SK-N-SH (cell line): ENCODE measurements around the gene ATP6V1B1. TPM values are rescaled to one million over a fixed set of nuclear protein-coding genes. Genes with fewer than 3 reads are reported as not detected.

Source experiments
- CTCF ChIA-PET: fragments of 300-600, 350-600 bp; formaldehyde crosslinking; extraction: SDS; loops from one replicate; lab custom pipeline; 2021; lab: Yijun Ruan, JAX
- POLR2A ChIA-PET: fragments of 350-600 bp; sonication (Branson Sonifier 250); formaldehyde crosslinking; extraction: SDS; loops from one replicate; lab custom pipeline; 2020; ENCODE audit warnings: antibody characterized with exemption, inconsistent platforms; lab: Yijun Ruan, JAX
- DNase-seq: peaks from one replicate; pipeline ENCODE4 v3.0.0; 2012
- H2AFZ ChIP-seq: fragments of 200-600 bp; sonication (generic); 2 replicates; pipeline ENCODE4 v1.8.1; 2016; ENCODE audit warnings: antibody characterized with exemption, mild to moderate bottlenecking, low read depth
- H3F3A ChIP-seq: fragments of 200-600 bp; sonication (generic); replicated peaks from 2 replicates; pipeline ENCODE3; 2016; ENCODE audit warnings: antibody characterized with exemption, mild to moderate bottlenecking; ENCODE audit not compliant: insufficient read depth
- H3K27ac ChIP-seq, 2 experiments: fragments of 200-500 bp in 1 of 2; fragments of 200-600 bp in 1 of 2; sonication (Bioruptor generic) in 1 of 2; sonication (generic), shearing (Covaris generic) in 1 of 2; 2 replicates each; pipeline versions ENCODE4 v1.5.1 to v1.6.1; 2014 to 2016; ENCODE audit warnings: low read depth in 2 of 2, inconsistent platforms in 1 of 2, low read length in 1 of 2, mild to moderate bottlenecking in 1 of 2, mixed read lengths in 1 of 2
- H3K27me3 ChIP-seq: fragments of 200-600 bp; sonication (generic), shearing (Covaris generic); 2 replicates; pipeline ENCODE4 v1.6.1; 2016; ENCODE audit warnings: mixed run types; ENCODE audit not compliant: insufficient read depth
- H3K36me3 ChIP-seq, 2 experiments: fragments of 200-500 bp in 1 of 2; fragments of 200-600 bp in 1 of 2; sonication (Bioruptor generic) in 1 of 2; sonication (generic) in 1 of 2; replicated peaks in 1 of 2; 2 replicates each; pipeline versions ENCODE3 to v1.5.1; 2014 to 2016; ENCODE audit warnings: low read length in 1 of 2, mild to moderate bottlenecking in 1 of 2; ENCODE audit not compliant: insufficient read depth in 2 of 2, control insufficient read depth in 1 of 2
- H3K4me1 ChIP-seq, 2 experiments: fragments of 200-500 bp in 1 of 2; fragments of 200-600 bp in 1 of 2; sonication (Bioruptor generic) in 1 of 2; sonication (generic), shearing (Covaris generic) in 1 of 2; 2 replicates each; pipeline versions ENCODE4 v1.5.1 to v1.6.1; 2014 to 2016; ENCODE audit warnings: low read depth in 1 of 2, low read length in 1 of 2, mixed run types in 1 of 2; ENCODE audit not compliant: insufficient read depth in 2 of 2, control insufficient read depth in 1 of 2
- H3K4me2 ChIP-seq: fragments of 200-600 bp; sonication (generic), shearing (Covaris generic); 2 replicates; pipeline ENCODE4 v1.6.1; 2017; ENCODE audit warnings: mixed run types
- H3K4me3 ChIP-seq, 2 experiments: fragments of 200-500 bp in 1 of 2; fragments of 200-600 bp in 1 of 2; sonication (Bioruptor generic) in 1 of 2; sonication (generic), shearing (Covaris generic) in 1 of 2; 2 replicates each; pipeline versions ENCODE4 v1.5.1 to v1.8.1; 2014 to 2016; ENCODE audit warnings: low read depth in 2 of 2, inconsistent platforms in 1 of 2, low read length in 1 of 2, mild to moderate bottlenecking in 1 of 2, mixed read lengths in 1 of 2, moderate library complexity in 1 of 2
- H3K79me2 ChIP-seq: fragments of 200-600 bp; sonication (generic); 2 replicates; pipeline ENCODE4 v1.8.1; 2017; ENCODE audit warnings: mild to moderate bottlenecking; ENCODE audit not compliant: insufficient read depth
- H3K9ac ChIP-seq: fragments of 200-600 bp; sonication (generic); 2 replicates; pipeline ENCODE4 v1.6.1; 2017; ENCODE audit warnings: mixed run types
- H3K9me2 ChIP-seq: fragments of 200-600 bp; sonication (generic); 2 replicates; pipeline ENCODE4 v1.6.1; 2017; ENCODE audit warnings: mixed run types
- H3K9me3 ChIP-seq: fragments of 200-600 bp; sonication (generic); 2 replicates; pipeline ENCODE4 v1.6.1; 2017; ENCODE audit warnings: mixed run types, mild to moderate bottlenecking, moderate library complexity
- H4K20me1 ChIP-seq: fragments of 200-600 bp; sonication (generic); 2 replicates; pipeline ENCODE4 v1.6.1; 2017; ENCODE audit warnings: mild to moderate bottlenecking, mixed run types; ENCODE audit not compliant: insufficient read depth
- IRF3 ChIP-seq: fragments of 150-350 bp; IDR thresholded peaks from 2 replicates; pipeline ENCODE4 v1.6.1; 2016; ENCODE audit warnings: mild to moderate bottlenecking, low read depth, low read length
- NFIC ChIP-seq: IDR thresholded peaks from 2 replicates; pipeline ENCODE4 v1.4.0; 2012; ENCODE audit warnings: borderline replicate concordance
- SMC3 ChIP-seq: IDR thresholded peaks from 2 replicates; pipeline ENCODE4 v1.6.1; 2012; ENCODE audit warnings: low read depth, low read length, improper control_type of control experiment
- TEAD4 ChIP-seq: IDR thresholded peaks from 2 replicates; pipeline ENCODE4 v1.4.0; 2012; ENCODE audit warnings: mild to moderate bottlenecking, borderline replicate concordance; ENCODE audit not compliant: insufficient read depth
- USF2 ChIP-seq: fragments of 150-350 bp; IDR thresholded peaks from 2 replicates; pipeline ENCODE4 v1.6.1; 2017; ENCODE audit warnings: antibody characterized with exemption, low read length, low read depth, borderline replicate concordance
- WGBS: methylation state at CpG from one replicate; pipeline ENCODE4 v1.1.6; 2017; ENCODE audit warnings: low lambda C conversion rate; 5-methylcytosine and 5-hydroxymethylcytosine counted together
- polyA plus RNA-seq, 3 experiments: library from polyadenylated mRNA; depleted of rRNA; stranded (reverse); fragments of >200 nt; gene quantifications; 2 replicates each; pipeline ENCODE4 v1.2.3, GENCODE V29; 2012
- TF ChIP-seq, protein P1 (sequence below): IDR thresholded peaks from 2 replicates; pipeline ENCODE4 v1.4.0; 2012; ENCODE audit warnings: low read depth
- TF ChIP-seq, protein P2 (sequence below): fragments of 200-600 bp; sonication (generic); IDR thresholded peaks from 2 replicates; pipeline ENCODE4 v1.6.1; 2017; ENCODE audit warnings: antibody characterized with exemption, mild to moderate bottlenecking, moderate library complexity

The ATP6V1B1 gene
- polyA plus RNA-seq, 1 of the 3 experiments (the other 2 are of a cell fraction) = 4.9 TPM

GRCh38 chr2:70991742-70992141 lies 56.0 kb downstream of the ATP6V1B1 start:
- H3K4me3 ChIP-seq = no peak overlapping the region
- WGBS = 95% methylated on average over 9 of the region's 9 CpGs
- H3K27me3 ChIP-seq = no peaks in the 10 kb centered on the region
- H3K9me2 ChIP-seq = no peaks in the 10 kb centered on the region
- H3K9me3 ChIP-seq = no peaks in the 10 kb centered on the region
- DNase-seq = no peak
- H3K36me3 ChIP-seq = peaks cover 0 to 47% of the 10 kb centered on the region in 2 experiments
- H3K27ac ChIP-seq = no peak overlapping the region
- TF ChIP-seq TEAD4 = no peak
- H3K9ac ChIP-seq = no peak overlapping the region
- H3K79me2 ChIP-seq = peaks cover 31% of the 10 kb centered on the region
- no peak overlapping the region for H2AFZ ChIP-seq
- H3K4me2 ChIP-seq = no peak overlapping the region
- peaks cover 9 to 14% of the 10 kb centered on the region in 2 experiments; a peak in 1 of 4 replicates for H3K4me1 ChIP-seq
- H3F3A ChIP-seq = no peaks in the 10 kb centered on the region
- CTCF ChIA-PET = interaction anchor here (1.1 to 1.3 kb wide), 4 partner anchors 10 to 120 kb away, joined by 3 to 5 read pairs (median 3); no protein-coding TSS in a partner anchor
- POLR2A ChIA-PET = no interaction called here
- H4K20me1 ChIP-seq = peaks cover 8% of the 10 kb centered on the region; the same call in 1 of the 2 replicates

DNA sequence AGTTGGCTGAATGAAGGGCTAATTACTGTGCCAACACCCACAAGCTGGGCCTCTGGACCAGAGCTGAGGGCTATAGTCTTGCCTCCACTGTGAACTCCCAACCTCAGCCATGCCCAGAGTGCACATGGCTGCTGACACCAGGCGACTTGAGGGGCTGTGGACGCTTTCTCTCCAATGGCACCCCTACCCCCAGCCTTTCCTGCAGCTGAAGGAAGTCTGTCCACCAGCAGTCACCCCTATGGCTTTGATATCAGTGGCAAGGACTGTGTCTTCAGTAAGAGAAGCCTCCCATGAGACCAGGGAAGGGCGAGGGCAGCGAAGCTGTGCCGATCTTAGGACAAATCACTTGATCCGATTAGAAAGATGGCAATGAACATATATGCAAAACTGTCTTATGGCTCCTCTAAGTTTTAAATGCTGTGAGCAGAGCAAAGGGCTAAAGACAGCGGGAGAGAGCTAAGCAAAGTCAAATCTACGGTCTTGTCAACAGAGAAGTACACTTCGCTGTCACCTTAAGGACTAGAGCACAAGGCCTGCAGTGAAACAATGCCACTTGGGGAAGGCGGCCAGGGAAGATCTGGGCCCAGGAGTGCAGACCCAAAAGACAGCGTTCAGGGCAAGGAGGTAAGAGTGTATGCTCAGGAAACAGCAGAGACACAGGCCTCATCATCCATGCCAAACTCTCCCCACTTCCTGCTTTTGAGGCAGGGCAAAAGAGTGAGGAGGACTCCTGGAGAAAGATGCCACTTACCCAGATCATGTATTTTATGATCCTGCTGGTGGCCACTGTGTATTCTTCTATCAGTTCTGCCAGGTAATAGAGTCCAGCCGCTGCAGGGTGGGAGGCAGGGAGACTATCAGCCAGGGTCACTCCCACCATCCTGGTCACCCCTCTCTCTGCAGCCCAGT lies 57.5 kb downstream of the ATP6V1B1 start:
- Histone ChIP-seq H3K4me2 (peak overlapping the region; percentile 98), H3K9me3 (no peaks in the 10 kb centered on the region), H3K4me3 (peak overlapping the region; percentile 75 to 91), H4K20me1 (peaks cover 8% of the 10 kb centered on the region; the same call in 1 of the 2 replicates), H3K27me3 (no peaks in the 10 kb centered on the region), H3K4me1 (peaks cover 9 to 14% of the 10 kb centered on the region in 2 experiments; a peak in 1 of 4 replicates), H3F3A (no peaks in the 10 kb centered on the region), H3K9me2 (no peaks in the 10 kb centered on the region), H3K27ac (no peak overlapping the region), H3K79me2 (peaks cover 31% of the 10 kb centered on the region), H2AFZ (no peak overlapping the region), H3K36me3 (peaks cover 0 to 33% of the 10 kb centered on the region in 2 experiments), H3K9ac (peak overlapping the region; percentile 73)
- WGBS = 82% methylated on average over 10 of the region's 12 CpGs
- no peak for DNase-seq
- CTCF ChIA-PET = interaction anchor here (0.6 to 1.6 kb wide), 8 partner anchors 8 to 376 kb away, joined by 3 to 5 read pairs (median 4); no protein-coding TSS in a partner anchor
- TF ChIP-seq USF2 = no peak
- TF ChIP-seq, protein P1, sequence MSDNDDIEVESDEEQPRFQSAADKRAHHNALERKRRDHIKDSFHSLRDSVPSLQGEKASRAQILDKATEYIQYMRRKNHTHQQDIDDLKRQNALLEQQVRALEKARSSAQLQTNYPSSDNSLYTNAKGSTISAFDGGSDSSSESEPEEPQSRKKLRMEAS = no peak
- TF ChIP-seq NFIC = no peak
- TF ChIP-seq, protein P2, sequence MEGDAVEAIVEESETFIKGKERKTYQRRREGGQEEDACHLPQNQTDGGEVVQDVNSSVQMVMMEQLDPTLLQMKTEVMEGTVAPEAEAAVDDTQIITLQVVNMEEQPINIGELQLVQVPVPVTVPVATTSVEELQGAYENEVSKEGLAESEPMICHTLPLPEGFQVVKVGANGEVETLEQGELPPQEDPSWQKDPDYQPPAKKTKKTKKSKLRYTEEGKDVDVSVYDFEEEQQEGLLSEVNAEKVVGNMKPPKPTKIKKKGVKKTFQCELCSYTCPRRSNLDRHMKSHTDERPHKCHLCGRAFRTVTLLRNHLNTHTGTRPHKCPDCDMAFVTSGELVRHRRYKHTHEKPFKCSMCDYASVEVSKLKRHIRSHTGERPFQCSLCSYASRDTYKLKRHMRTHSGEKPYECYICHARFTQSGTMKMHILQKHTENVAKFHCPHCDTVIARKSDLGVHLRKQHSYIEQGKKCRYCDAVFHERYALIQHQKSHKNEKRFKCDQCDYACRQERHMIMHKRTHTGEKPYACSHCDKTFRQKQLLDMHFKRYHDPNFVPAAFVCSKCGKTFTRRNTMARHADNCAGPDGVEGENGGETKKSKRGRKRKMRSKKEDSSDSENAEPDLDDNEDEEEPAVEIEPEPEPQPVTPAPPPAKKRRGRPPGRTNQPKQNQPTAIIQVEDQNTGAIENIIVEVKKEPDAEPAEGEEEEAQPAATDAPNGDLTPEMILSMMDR = no peak
- no peak for TF ChIP-seq IRF3
- no peak for TF ChIP-seq SMC3
- POLR2A ChIA-PET = no interaction called here
